Tibial artery (tissue), 4 donors: ENCODE data around the gene ESRRA.

Experiments used
- DNase-seq, 2 donors: peaks; one replicate each; pipeline ENCODE4 v3.0.0-alpha.2; 2019
- H3K27ac ChIP-seq, 2 donors: fragments of 200-600 bp; sonication (generic) in 1 of 2; 1 replicate in 1 of 2; 2 replicates in 1 of 2; pipeline ENCODE4 v1.5.1; 2018 to 2019; ENCODE audit warnings: mild to moderate bottlenecking in 1 of 2
- H3K27me3 ChIP-seq, 2 donors: fragments of 200-600 bp; sonication (generic) in 1 of 2; one replicate each; pipeline versions ENCODE4 v1.5.1 to v1.6.0; 2016 to 2019
- H3K36me3 ChIP-seq, 3 donors: fragments of 200-600 bp; sonication (generic) in 2 of 3; one replicate each; pipeline ENCODE4 v1.5.1; 2016 to 2019; ENCODE audit warnings: mild to moderate bottlenecking in 2 of 3
- H3K4me1 ChIP-seq, 4 donors: fragments of 200-600 bp; sonication (generic) in 2 of 4; 1 replicate in 3 of 4; 2 replicates in 1 of 4; pipeline ENCODE4 v1.5.1; 2016 to 2019
- H3K4me3 ChIP-seq, 2 donors: fragments of 200-600 bp; sonication (generic) in 1 of 2; 1 replicate in 1 of 2; 2 replicates in 1 of 2; pipeline ENCODE4 v1.5.1; 2018 to 2019; ENCODE audit warnings: mild to moderate bottlenecking in 2 of 2
- H3K9me3 ChIP-seq, 3 donors: fragments of 200-600 bp; sonication (generic) in 1 of 3; one replicate each; pipeline ENCODE4 v1.5.1; 2016 to 2019
- CTCF ChIP-seq, 2 experiments: fragments of 200-600 bp in 1 of 2; fragments of 450-650 bp in 1 of 2; IDR thresholded peaks; one replicate each; pipeline ENCODE4 v1.5.1; 2017 to 2019; ENCODE audit warnings: antibody characterized with exemption in 2 of 2, mild to moderate bottlenecking in 1 of 2, moderate library complexity in 1 of 2
- intact Hi-C: fragments of 100-400 bp; cut with DNase I; formaldehyde crosslinking; loops from one replicate; pipeline ENCODE4 v1.15.0; 2023; ENCODE audit warnings: low total_unique reads

Gene ESRRA

GRCh38 chr11:64303109-64304031 is 2.0 kb upstream of the ESRRA start:
- Histone ChIP-seq H3K9me3 (no peaks in the 10 kb centered on the region), H3K27me3 (peaks cover 0 to 35% of the 10 kb centered on the region in 2 donors), H3K4me1 (peaks cover 0 to 54% (median 40%) of the 10 kb centered on the region in 4 donors), H3K4me3 (no peak overlapping the region), H3K36me3 (no peaks in the 10 kb centered on the region), H3K27ac (peak overlapping the region in 1 of 2 donors; percentile 82)
- intact Hi-C loops: no loop called here
- DNase-seq: no peak
- TF ChIP-seq CTCF (IDR thresholded peaks at IDR 0.05): no peak

GRCh38 chr11:64304032-64304315 is 1.4 kb upstream of the ESRRA start:
- Histone ChIP-seq H3K4me1 (peaks cover 0 to 52% (median 38%) of the 10 kb centered on the region in 4 donors), H3K27me3 (peaks cover 0 to 29% of the 10 kb centered on the region in 2 donors), H3K27ac (peak overlapping the region; percentile 82 to 86), H3K9me3 (no peaks in the 10 kb centered on the region), H3K4me3 (peak overlapping the region; percentile 66 to 86), H3K36me3 (no peaks in the 10 kb centered on the region)
- TF ChIP-seq CTCF (IDR thresholded peaks at IDR 0.05): no peak
- DNase-seq: no peak
- intact Hi-C loops: no loop called here

GRCh38 chr11:64304316-64305072 is 830 bp upstream of the ESRRA start:
- H3K27me3 ChIP-seq: peaks cover 0 to 26% of the 10 kb centered on the region in 2 donors
- intact Hi-C loops: no loop called here
- TF ChIP-seq CTCF (IDR thresholded peaks at IDR 0.05): peak; percentile 82
- no peaks in the 10 kb centered on the region for H3K9me3 ChIP-seq
- peak overlapping the region; percentile 82 to 86 for H3K27ac ChIP-seq
- peak overlapping the region; percentile 66 to 86 for H3K4me3 ChIP-seq
- H3K4me1 ChIP-seq: peaks cover 0 to 47% (median 32%) of the 10 kb centered on the region in 4 donors
- peak; percentile 94 to 95 for DNase-seq
- H3K36me3 ChIP-seq: no peaks in the 10 kb centered on the region

- Histone ChIP-seq H3K9me3 (no peaks in the 10 kb centered on the region), H3K4me3 (peak overlapping the region; percentile 66 to 86), H3K27me3 (peaks cover 0 to 17% of the 10 kb centered on the region in 2 donors), H3K27ac (peak overlapping the region; percentile 80 to 81), H3K36me3 (no peaks in the 10 kb centered on the region), H3K4me1 (peaks cover 0 to 32% (median 18%) of the 10 kb centered on the region in 4 donors)
- peak in 1 of 2 experiments; percentile 11 for TF ChIP-seq CTCF (IDR thresholded peaks at IDR 0.05)
- peak; percentile 54 to 80 for DNase-seq
- intact Hi-C loops: no loop called here
These were observed 603 bp downstream of the ESRRA start for GRCh38 chr11:64305691-64306562.

- Histone ChIP-seq H3K27me3 (peaks cover 0 to 16% of the 10 kb centered on the region in 2 donors), H3K9me3 (no peaks in the 10 kb centered on the region), H3K27ac (peak overlapping the region; percentile 80 to 81), H3K4me1 (peaks cover 0 to 27% (median 15%) of the 10 kb centered on the region in 4 donors), H3K36me3 (no peaks in the 10 kb centered on the region), H3K4me3 (peak overlapping the region; percentile 66 to 86)
- intact Hi-C loops: no loop called here
- TF ChIP-seq CTCF (IDR thresholded peaks at IDR 0.05): no peak
- no peak for DNase-seq
These were observed 1.2 kb downstream of the ESRRA start for GRCh38 chr11:64306563-64306875.
